ENCODE data around the gene IPP.
A peak's percentile ranks its signal among the peaks of the same experiment; 100 is the strongest.

Gene IPP

DNA sequence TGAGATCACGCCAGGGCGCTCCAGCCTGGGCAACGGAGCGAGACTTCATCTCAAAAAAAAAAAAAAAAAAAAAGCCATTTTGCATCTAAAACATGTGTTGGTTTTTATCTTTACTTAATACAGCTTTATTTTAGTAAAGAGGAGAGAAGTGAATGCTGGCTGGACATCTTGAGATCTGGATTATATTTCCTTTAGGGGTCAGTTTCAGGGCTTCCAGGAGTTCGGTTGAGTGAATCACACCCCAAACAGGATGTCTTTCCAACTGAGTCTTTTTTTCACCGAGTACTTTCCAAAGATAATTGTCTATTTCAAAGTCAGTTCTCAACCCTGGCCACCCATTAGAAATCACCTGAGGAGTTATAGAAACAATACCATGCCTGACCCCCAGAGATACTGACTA is 16.6 kb upstream of the IPP start:
- in situ Hi-C loops (cut with HindIII; ENCODE audit: low pct_ligation_motif_present, low sequenced_read_pairs), result no loop called here
- Histone ChIP-seq H3K36me3 (replicated peaks) (no peaks in the 10 kb centered on the region), H3K4me3 (ENCODE audit: low read depth, low read length) (no peak overlapping the region), H3K27ac (peak overlapping the region; percentile 4), H3K27me3 (replicated peaks) (no peaks in the 10 kb centered on the region)
- TF ChIP-seq, protein P1, sequence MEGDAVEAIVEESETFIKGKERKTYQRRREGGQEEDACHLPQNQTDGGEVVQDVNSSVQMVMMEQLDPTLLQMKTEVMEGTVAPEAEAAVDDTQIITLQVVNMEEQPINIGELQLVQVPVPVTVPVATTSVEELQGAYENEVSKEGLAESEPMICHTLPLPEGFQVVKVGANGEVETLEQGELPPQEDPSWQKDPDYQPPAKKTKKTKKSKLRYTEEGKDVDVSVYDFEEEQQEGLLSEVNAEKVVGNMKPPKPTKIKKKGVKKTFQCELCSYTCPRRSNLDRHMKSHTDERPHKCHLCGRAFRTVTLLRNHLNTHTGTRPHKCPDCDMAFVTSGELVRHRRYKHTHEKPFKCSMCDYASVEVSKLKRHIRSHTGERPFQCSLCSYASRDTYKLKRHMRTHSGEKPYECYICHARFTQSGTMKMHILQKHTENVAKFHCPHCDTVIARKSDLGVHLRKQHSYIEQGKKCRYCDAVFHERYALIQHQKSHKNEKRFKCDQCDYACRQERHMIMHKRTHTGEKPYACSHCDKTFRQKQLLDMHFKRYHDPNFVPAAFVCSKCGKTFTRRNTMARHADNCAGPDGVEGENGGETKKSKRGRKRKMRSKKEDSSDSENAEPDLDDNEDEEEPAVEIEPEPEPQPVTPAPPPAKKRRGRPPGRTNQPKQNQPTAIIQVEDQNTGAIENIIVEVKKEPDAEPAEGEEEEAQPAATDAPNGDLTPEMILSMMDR (IDR thresholded peaks at IDR 0.05; ENCODE audit: low read depth, low read length, missing control alignments), result no peak
- DNase-seq, result peak; percentile 24

DNA sequence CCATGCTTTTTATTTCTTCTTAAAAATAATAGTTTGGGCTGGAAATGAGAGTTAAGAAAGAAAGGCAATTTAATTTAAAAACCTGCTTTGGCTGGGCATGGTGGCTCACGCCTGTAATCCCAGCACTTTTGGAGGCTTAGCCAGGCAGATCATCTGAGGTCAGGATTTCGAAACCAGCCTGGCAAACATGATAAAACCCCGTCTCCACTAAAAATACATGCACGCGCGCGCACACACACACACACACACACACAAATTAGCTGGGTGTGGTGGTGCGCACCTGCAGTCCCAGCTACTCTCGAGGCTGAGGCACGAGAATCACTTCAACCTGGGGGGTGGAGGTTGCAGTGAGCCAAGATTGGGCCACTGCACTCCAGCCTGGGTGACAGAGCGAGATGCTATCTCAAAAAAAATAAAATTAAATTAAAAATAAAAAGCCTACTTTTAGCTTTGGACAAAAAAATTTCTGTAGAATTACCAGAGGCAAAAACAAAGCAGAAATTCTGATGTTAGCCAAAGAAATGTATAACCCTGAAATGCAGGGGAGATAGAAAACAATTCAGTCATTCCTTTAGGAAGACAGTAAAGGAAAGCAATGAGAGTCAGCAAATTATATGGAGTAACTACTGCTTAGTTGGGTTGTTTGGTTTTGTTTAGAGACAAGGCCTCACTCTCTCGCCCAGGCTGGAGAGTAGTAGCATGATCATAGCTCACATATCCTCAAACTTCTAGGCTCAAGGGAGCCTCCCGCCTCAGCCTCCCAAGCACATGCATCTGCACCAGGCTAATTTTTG is 15.7 kb upstream of the IPP start:
- TF ChIP-seq, protein P1 (IDR thresholded peaks at IDR 0.05; ENCODE audit: low read depth, low read length, missing control alignments), result no peak
- H3K27ac ChIP-seq, result no peak overlapping the region
- no peaks in the 10 kb centered on the region for H3K36me3 ChIP-seq (replicated peaks)
- no peak for DNase-seq
- in situ Hi-C loops (cut with HindIII; ENCODE audit: low pct_ligation_motif_present, low sequenced_read_pairs), result no loop called here
- no peak overlapping the region for H3K4me3 ChIP-seq (ENCODE audit: low read depth, low read length)
- H3K27me3 ChIP-seq (replicated peaks), result no peaks in the 10 kb centered on the region

DNA sequence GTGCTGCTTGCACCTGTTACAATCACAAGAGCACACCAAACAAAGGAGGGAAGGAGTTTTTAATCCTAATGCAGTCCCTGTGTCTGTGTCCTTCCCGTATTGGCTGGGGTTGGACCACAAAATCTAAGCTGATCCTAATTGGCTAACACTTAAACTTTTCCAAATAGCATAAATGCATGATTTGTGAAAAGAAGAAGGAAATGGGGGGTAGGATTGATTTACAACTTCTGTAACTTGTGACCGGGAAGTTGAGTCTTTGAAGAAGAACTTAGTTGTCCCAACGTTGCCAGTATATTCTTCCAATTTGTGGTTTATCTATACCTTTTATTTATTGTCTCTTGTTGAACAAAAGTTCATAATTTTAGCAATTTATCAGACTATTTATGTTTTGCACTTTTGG is 11.8 kb upstream of the IPP start:
- Histone ChIP-seq H3K36me3 (replicated peaks) (no peaks in the 10 kb centered on the region), H3K4me3 (ENCODE audit: low read depth, low read length) (no peak overlapping the region), H3K27me3 (replicated peaks) (no peaks in the 10 kb centered on the region), H3K27ac (no peak overlapping the region)
- in situ Hi-C loops (cut with HindIII; ENCODE audit: low pct_ligation_motif_present, low sequenced_read_pairs), result no loop called here
- TF ChIP-seq, protein P1 (IDR thresholded peaks at IDR 0.05; ENCODE audit: low read depth, low read length, missing control alignments), result no peak
- no peak for DNase-seq

DNA sequence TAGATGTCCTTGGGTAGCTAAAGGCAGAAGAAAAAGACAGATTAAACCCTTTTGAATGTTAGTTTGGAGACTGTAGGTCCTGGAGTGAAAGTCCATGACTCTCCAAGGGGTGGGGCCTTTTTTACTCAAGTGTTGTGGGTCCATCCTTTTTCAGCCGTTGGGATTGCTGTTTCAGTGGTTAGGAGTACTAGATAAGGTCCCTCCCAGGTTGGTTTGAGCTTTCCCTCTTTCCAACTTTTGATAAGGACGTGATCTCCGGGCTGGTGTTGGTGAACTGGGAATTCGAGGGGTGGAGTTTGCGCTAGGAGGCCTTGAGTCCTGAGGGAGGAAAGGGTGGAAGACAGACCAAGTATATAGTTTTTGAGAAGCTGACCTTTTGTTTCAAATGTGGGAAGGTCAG is 5.2 kb upstream of the IPP start:
- Histone ChIP-seq H3K27me3 (replicated peaks) (no peaks in the 10 kb centered on the region), H3K36me3 (replicated peaks) (no peaks in the 10 kb centered on the region), H3K4me3 (ENCODE audit: low read depth, low read length) (no peak overlapping the region), H3K27ac (no peak overlapping the region)
- in situ Hi-C loops (cut with HindIII; ENCODE audit: low pct_ligation_motif_present, low sequenced_read_pairs), result no loop called here
- TF ChIP-seq, protein P1 (IDR thresholded peaks at IDR 0.05; ENCODE audit: low read depth, low read length, missing control alignments), result no peak
- no peak for DNase-seq

DNA sequence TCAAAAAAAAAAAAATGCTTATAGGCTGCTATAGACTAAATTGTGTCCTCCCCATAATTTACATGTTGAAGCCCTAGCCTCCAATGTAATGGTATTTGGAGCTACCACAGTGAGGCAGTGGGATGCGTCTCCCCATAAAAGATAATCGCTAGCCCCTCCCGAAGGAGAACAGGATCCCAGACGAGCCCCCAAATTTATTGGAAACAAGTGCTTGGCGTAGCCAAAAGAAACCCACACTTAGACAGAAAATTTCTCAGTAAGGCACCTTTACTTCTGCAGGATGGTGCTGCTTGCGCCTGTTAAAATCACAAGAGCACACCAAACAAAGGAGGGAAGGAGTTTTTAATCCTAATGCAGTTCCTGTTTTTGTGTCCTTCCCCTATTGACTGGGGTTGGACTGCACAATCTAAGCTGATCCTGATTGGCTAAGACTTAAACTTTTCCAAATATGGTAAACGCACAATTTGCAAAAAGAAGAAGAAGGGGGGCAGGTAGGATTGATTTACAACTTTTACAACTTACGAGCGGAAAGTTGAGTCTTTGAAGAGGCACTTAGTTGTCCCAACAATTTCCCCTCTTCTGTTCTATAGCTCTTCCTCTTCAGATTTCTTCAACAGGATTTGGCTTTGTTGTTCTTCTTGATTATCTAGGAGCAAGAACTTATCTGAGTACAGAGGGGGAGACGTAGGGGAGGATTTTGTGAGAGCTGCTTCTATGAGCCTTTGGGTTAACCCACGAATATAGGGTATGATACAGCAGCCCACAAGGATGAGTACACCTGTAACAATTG is 3.0 kb upstream of the IPP start:
- no peaks in the 10 kb centered on the region for H3K27me3 ChIP-seq (replicated peaks)

More for the DNA sequence above, 3.0 kb upstream of the IPP start:
- no peak for DNase-seq
- H3K4me3 ChIP-seq (ENCODE audit: low read depth, low read length), result no peak overlapping the region
- TF ChIP-seq, protein P1 (IDR thresholded peaks at IDR 0.05; ENCODE audit: low read depth, low read length, missing control alignments), result no peak
- H3K27ac ChIP-seq, result no peak overlapping the region
- no peaks in the 10 kb centered on the region for H3K36me3 ChIP-seq (replicated peaks)
- in situ Hi-C loops (cut with HindIII; ENCODE audit: low pct_ligation_motif_present, low sequenced_read_pairs), result no loop called here
